Activated CD8-positive, alpha-beta T cell treated with anti-CD3 and anti-CD28 coated beads, Interleukin-2, amount 10 ng/mL, durations not matched to agents 7 days and 5 days (primary cell): Measurements from ENCODE around the gene C6orf62. TPM values are rescaled to one million over a fixed set of nuclear protein-coding genes. Genes with fewer than 3 reads are reported as not detected.
"Not testable (repeated sequence)": the region's sequence is repeated elsewhere in the genome, so short reads cannot be mapped to it uniquely, and the experiment has no call there.

Experiments used
- ATAC-seq: fragments of 150-1000 bp; cut with Tn5 transposase; one replicate; pipeline ENCODE4 v1.10.0; 2021; ENCODE audit warnings: moderate library complexity
- CTCF ChIA-PET: fragments of 350-600 bp; sonication (Branson Sonifier 250); formaldehyde crosslinking; loops from one replicate; lab custom pipeline; 2021; ENCODE audit warnings: antibody characterized with exemption; lab: Charles Lee
- POLR2A ChIA-PET: fragments of 350-600 bp; sonication (Branson Sonifier 250); formaldehyde crosslinking; loops from one replicate; lab custom pipeline; 2021; ENCODE audit warnings: antibody characterized with exemption; lab: Charles Lee
- DNase-seq: peaks from one replicate; pipeline ENCODE4 v3.0.0-alpha.2; 2020
- H3K27ac Mint-ChIP-seq: one replicate; pipeline ENCODE4 v1.8.0; 2021; ENCODE audit warnings: mild to moderate bottlenecking, mixed read lengths
- H3K27me3 Mint-ChIP-seq: one replicate; pipeline ENCODE4 v1.8.0; 2021; ENCODE audit warnings: low read depth, mixed read lengths
- H3K36me3 Mint-ChIP-seq: one replicate; pipeline ENCODE4 v1.8.0; 2021; ENCODE audit warnings: low read depth, mixed read lengths
- H3K4me1 Mint-ChIP-seq: one replicate; pipeline ENCODE4 v1.8.0; 2021; ENCODE audit warnings: low read depth, mixed read lengths
- H3K4me3 Mint-ChIP-seq: one replicate; pipeline ENCODE4 v1.8.0; 2021; ENCODE audit warnings: mild to moderate bottlenecking, mixed read lengths
- H3K9me3 Mint-ChIP-seq: one replicate; pipeline ENCODE4 v1.8.0; 2022; ENCODE audit warnings: mixed read lengths; ENCODE audit not compliant: insufficient read depth
- total RNA-seq, 2 experiments: library from RNA; stranded (reverse); gene quantifications; one replicate each; pipeline ENCODE4 v1.2.3, GENCODE V29; 2021

Gene C6orf62
- total RNA-seq, 2 experiments from 2014 or later, result 121 to 128 TPM

- Mint-ChIP-seq H3K27me3 (no peaks in the 10 kb centered on the region), H3K4me1 (peaks cover 45% of the 10 kb centered on the region), H3K27ac (peak within 1 kb of the TSS; percentile 100), H3K36me3 (peaks cover 60% of the 10 kb centered on the region), H3K4me3 (peak within 1 kb of the TSS; percentile 98), H3K9me3 (peaks cover 26% of the 10 kb centered on the region)
- ChIA-PET POLR2A (interaction anchor here (1.0 to 2.9 kb wide), 9 partner anchors 12 to 86 kb away, joined by 3 to 17 read pairs (median 5); partner anchors contain the start of genes C6orf62 and KIAA0319), CTCF (interaction anchor here (0.8 to 3.2 kb wide), 18 partner anchors 9 to 472 kb away, joined by 3 to 25 read pairs (median 4); partner anchors contain the start of genes ALDH5A1, C6orf62 and KIAA0319)
- peak; percentile 96 for ATAC-seq
- peak; percentile 97 for DNase-seq
Measured at GRCh38 chr6:24666641-24667377, 52.1 kb downstream of the C6orf62 start, which contains the start of the genes ACOT13 and TDP2. TSS of gene ACOT13 (plus strand) at chr6:24667077. CDS start at chr6:24667264, 187 bp downstream. TSS of gene TDP2 (minus strand) at chr6:24666899. CDS start at chr6:24666862, 37 bp downstream.

DNA sequence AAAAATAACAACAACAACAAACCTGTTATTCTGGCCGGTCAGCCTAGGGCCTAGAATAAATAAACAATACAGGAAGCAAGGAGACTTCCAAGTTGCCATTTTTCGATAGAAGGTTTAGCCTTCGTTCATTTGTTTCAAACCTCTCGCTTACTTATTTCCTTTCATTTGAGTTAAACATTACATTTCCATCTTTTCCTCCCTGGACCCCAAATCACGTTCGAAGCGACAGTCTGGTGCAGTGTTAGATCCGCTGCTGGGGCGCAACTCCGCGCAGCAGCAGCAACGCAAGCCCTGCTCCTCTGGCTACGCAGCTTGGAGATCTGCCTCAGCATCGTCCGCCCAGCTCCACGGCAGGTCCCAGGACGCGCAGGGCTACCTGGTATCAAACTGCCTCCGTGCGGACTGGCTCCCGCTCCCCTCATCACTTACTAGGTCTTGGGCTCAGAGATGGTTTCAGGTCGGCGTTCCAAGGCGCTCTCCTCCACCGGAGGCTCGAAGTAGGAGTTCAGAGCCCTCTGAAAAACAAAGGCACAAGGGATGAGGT is 52.8 kb downstream of the C6orf62 start:
- POLR2A ChIA-PET, result interaction anchor here (0.6 to 2.9 kb wide), 10 partner anchors 11 to 470 kb away, joined by 3 to 17 read pairs (median 4); partner anchors contain the start of genes C6orf62 and KIAA0319
- peaks cover 63% of the 10 kb centered on the region for H3K36me3 Mint-ChIP-seq

DNA sequence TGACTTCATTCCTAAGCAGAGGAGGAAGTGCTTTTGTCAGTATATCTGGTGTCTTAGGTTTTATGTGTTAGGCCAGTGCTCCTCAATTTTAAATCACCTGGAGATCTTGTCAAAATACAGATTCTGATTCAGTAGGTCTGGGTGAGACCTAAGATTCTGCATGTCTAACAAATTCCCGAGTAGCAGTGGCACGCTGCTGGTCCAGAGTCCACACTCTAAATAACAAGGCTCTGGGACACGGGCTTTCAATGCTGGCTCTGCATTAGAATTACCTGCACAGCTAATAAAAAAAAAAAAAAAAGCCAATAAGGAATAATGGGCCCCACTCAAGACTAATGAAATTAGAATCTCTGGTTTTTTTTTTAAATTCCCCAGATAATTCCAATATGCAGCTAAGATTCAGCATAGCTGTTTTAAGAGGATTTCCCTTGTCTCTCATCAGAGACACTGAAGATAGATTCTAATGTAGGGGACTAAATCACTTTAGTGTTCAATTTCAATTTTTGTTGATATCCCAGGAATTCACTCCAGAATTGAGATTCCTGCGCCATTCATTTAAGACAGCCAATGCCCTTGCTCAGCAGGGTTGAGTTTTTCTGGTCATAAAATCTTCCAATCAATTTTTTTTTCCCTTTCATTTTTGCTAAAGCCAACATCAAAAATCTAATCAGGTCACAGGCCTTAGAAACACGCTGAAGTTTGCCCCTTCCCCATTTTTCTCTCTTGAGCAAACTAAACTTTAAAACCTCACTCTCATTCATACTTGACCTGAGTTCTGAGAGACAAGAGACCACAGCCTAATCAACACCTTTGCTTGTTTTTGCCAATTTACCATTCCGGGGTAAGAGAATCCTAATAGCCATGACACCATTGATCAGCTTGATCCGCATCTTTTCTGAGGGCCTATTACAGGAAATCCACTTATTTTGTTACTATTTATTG is 54.6 kb downstream of the C6orf62 start:
- peaks cover 59% of the 10 kb centered on the region for H3K36me3 Mint-ChIP-seq
- peak overlapping the region; percentile 98 for H3K4me3 Mint-ChIP-seq
- no peak for DNase-seq
- CTCF ChIA-PET, result interaction anchor here (1.3 to 3.2 kb wide), 4 partner anchors 9 to 169 kb away, joined by 3 to 25 read pairs (median 10); no protein-coding TSS in a partner anchor
- peaks cover 5% of the 10 kb centered on the region for H3K9me3 Mint-ChIP-seq
- H3K27me3 Mint-ChIP-seq, result no peaks in the 10 kb centered on the region
- no peak for ATAC-seq
- peaks cover 45% of the 10 kb centered on the region for H3K4me1 Mint-ChIP-seq
- POLR2A ChIA-PET, result interaction anchor here (2.9 kb wide), 1 partner anchor 55 kb away, joined by 17 read pairs; the partner anchor contains the start of gene C6orf62
- H3K27ac Mint-ChIP-seq, result no peak overlapping the region

More for the DNA sequence above, 52.8 kb downstream of the C6orf62 start:
- ATAC-seq (peak; percentile 63), DNase-seq (peak; percentile 64)
- Mint-ChIP-seq H3K4me3 (peak overlapping the region; percentile 98), H3K4me1 (peaks cover 45% of the 10 kb centered on the region), H3K9me3 (peaks cover 20% of the 10 kb centered on the region), H3K27me3 (no peaks in the 10 kb centered on the region), H3K27ac (peak overlapping the region; percentile 100)
- CTCF ChIA-PET, result interaction anchor here (0.9 to 3.2 kb wide), 17 partner anchors 8 to 473 kb away, joined by 3 to 25 read pairs (median 4); partner anchors contain the start of genes C6orf62 and KIAA0319

DNA sequence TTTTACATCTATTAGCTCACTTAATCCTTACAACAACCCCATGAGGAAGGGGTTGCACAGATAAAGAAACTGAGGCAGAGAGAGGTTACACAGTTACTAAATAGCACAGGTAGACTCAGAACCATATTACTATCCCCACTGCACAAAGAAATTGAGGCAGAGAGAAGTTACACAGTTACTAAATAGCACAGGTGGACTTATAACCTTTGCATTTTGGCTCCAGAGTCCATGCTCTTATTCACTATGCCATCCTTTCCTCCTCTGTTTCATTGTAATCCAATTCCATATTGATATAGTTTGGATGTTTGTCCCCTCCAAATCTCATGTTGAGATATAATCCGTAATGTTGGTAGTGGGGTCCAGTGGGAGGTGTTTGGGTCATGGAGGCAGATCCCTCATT is 55.8 kb downstream of the C6orf62 start:
- POLR2A ChIA-PET, result no interaction called here
- no peaks in the 10 kb centered on the region for H3K27me3 Mint-ChIP-seq
- H3K9me3 Mint-ChIP-seq, result no peaks in the 10 kb centered on the region
- H3K4me3 Mint-ChIP-seq, result no peak overlapping the region
- CTCF ChIA-PET, result no interaction called here
- peaks cover 34% of the 10 kb centered on the region for H3K4me1 Mint-ChIP-seq
- DNase-seq (no peak), ATAC-seq (no peak)
- peaks cover 59% of the 10 kb centered on the region for H3K36me3 Mint-ChIP-seq
- H3K27ac Mint-ChIP-seq, result no peak overlapping the region

DNA sequence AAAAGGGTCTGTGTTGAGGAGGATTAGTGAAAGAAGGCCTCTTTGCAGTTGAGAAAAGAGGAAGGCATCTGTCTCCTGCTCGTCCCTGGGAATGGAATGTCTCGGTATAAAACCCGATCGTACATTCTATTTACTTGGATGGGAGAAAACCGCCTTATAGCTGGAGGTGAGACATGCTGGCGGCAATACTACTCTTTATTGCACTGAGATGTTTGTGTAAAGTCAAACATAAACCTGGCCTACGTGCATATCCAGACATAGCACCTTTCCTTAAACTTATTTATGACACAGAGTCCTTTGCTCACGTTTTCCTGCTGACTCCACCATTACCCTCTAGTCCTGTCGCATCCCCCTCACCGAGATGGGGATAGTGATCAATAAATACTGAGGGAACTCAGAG is 56.7 kb downstream of the C6orf62 start:
- Mint-ChIP-seq H3K27me3 (no peaks in the 10 kb centered on the region), H3K9me3 (no peaks in the 10 kb centered on the region), H3K4me1 (peaks cover 26% of the 10 kb centered on the region), H3K36me3 (peaks cover 63% of the 10 kb centered on the region), H3K27ac (no peak overlapping the region), H3K4me3 (no peak overlapping the region)
- no peak for ATAC-seq
- POLR2A ChIA-PET, result no interaction called here
- DNase-seq, result no peak
- CTCF ChIA-PET, result no interaction called here

GRCh38 chr6:24661759-24662158 is 57.2 kb downstream of the C6orf62 start:
- POLR2A ChIA-PET, CTCF ChIA-PET, H3K27me3 Mint-ChIP-seq, H3K9me3 Mint-ChIP-seq, H3K4me3 Mint-ChIP-seq, ATAC-seq, H3K27ac Mint-ChIP-seq, DNase-seq: not testable (repeated sequence)
- peaks cover 62% of the 10 kb centered on the region for H3K36me3 Mint-ChIP-seq
- H3K4me1 Mint-ChIP-seq, result peaks cover 22% of the 10 kb centered on the region

- ChIA-PET POLR2A (no interaction called here), CTCF (no interaction called here)
- Mint-ChIP-seq H3K27me3 (no peaks in the 10 kb centered on the region), H3K4me3 (no peak overlapping the region), H3K4me1 (peaks cover 23% of the 10 kb centered on the region), H3K36me3 (peaks cover 59% of the 10 kb centered on the region), H3K27ac (no peak overlapping the region), H3K9me3 (no peaks in the 10 kb centered on the region)
- ATAC-seq (no peak), DNase-seq (no peak)
Measured at GRCh38 chr6:24660105-24660504, 58.8 kb downstream of the C6orf62 start.

- CTCF ChIA-PET, result interaction anchor here (1.7 kb wide), 1 partner anchor 78 kb away, joined by 4 read pairs; no protein-coding TSS in a partner anchor
- Mint-ChIP-seq H3K4me1 (peaks cover 18% of the 10 kb centered on the region), H3K4me3 (no peak overlapping the region), H3K9me3 (no peaks in the 10 kb centered on the region), H3K27ac (no peak overlapping the region), H3K36me3 (peaks cover 53% of the 10 kb centered on the region), H3K27me3 (no peaks in the 10 kb centered on the region)
- POLR2A ChIA-PET, result no interaction called here
- ATAC-seq (no peak), DNase-seq (no peak)
Measured at GRCh38 chr6:24659561-24659960, 59.4 kb downstream of the C6orf62 start.

DNA sequence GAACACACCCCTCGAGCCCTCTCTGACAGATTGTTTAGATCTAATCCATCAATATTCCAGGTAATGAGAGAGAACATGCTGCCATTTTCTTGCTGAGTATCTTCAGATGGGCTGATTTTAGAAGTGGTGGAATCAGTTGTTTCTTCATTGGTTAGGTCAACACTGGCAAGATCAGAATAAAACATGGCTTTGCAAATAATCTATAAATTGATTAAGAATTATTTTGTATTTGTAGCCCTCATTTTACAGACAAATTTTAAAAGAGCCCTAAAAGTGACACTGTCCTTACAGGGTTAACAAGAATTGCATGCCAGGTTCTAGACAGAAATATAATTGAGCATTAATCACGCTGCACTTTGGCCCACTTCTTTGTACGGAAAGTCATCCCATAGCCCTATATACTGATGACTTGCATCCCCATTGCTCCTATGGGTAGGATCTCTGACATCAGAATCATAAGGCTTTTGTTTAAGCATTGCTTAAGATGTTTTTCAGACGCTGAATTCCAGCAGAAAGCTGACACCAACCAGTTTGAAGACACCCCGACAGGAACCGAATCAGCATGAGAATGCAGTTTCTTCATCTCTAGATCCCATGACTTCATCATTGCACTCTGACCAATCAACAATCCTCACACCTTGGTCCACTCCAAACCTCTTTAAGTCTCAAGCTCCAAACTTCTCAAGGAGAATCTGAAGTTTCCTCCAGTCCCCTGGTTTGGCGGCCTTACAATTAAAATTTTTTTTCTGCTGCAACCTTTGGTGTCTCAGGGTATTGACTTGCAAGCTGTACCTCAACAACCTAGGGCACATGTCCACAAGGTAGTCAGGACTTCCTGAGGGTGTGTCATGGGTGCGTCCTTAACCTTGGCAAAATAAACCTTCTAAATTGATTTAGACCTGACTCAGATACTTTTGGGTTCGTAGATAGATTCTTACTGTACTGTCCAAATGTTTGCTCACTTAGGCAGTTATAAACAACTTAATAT is 60.1 kb downstream of the C6orf62 start:
- Mint-ChIP-seq H3K36me3 (peaks cover 54% of the 10 kb centered on the region), H3K27ac (no peak overlapping the region), H3K9me3 (no peaks in the 10 kb centered on the region), H3K27me3 (no peaks in the 10 kb centered on the region), H3K4me1 (peaks cover 14% of the 10 kb centered on the region), H3K4me3 (no peak overlapping the region)
- DNase-seq (no peak), ATAC-seq (no peak)
- POLR2A ChIA-PET, result no interaction called here
- CTCF ChIA-PET, result interaction anchor here (1.7 kb wide), 1 partner anchor 78 kb away, joined by 4 read pairs; no protein-coding TSS in a partner anchor

DNA sequence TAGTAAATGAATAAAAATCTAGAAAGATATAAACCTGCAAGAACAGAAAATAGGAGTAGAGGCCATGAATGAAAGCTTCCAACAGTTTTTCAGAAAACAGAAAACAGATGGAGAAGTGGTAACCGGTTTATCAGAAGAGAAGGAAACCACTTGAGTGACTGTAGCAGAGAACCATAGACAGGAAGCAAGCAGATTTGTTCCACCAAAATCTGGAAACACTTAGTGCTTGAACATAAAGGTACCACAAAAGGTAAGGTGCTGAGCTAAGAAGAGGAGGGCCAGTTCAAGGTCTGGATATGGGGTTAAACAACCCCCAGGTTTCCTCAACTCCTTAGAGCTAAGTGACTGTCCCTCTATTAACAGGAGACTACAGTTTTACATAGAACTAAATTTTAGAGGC is 63.7 kb downstream of the C6orf62 start:
- Mint-ChIP-seq H3K27me3 (no peaks in the 10 kb centered on the region), H3K36me3 (peaks cover 52% of the 10 kb centered on the region), H3K9me3 (no peaks in the 10 kb centered on the region), H3K4me3 (no peak overlapping the region), H3K4me1 (peaks cover 12% of the 10 kb centered on the region), H3K27ac (peak overlapping the region; percentile 17)
- CTCF ChIA-PET, result interaction anchor here (0.8 to 2.8 kb wide), 4 partner anchors 9 to 134 kb away, joined by 3 to 13 read pairs (median 6); partner anchors contain the start of gene KIAA0319
- no peak for DNase-seq
- ATAC-seq, result peak; percentile 73
- POLR2A ChIA-PET, result interaction anchor here (0.8 to 1.8 kb wide), 2 partner anchors 11 to 107 kb away, joined by 3 to 7 read pairs; partner anchors contain the start of genes ACOT13 and TDP2
